KMS-11 (cell line): ENCODE data around the gene ZNF609.

Source experiments
- H2AFZ ChIP-seq: fragments of 200-600 bp; sonication (generic); 2 replicates; pipeline ENCODE4 v1.6.1; 2016; ENCODE audit warnings: antibody characterized with exemption, mixed run types, low read depth
- H3K27ac ChIP-seq: fragments of 200-600 bp; sonication (generic); 2 replicates; pipeline ENCODE4 v1.6.1; 2016; ENCODE audit warnings: mild to moderate bottlenecking, mixed run types
- H3K27me3 ChIP-seq: fragments of 200-600 bp; sonication (generic); 2 replicates; pipeline ENCODE4 v1.6.1; 2017; ENCODE audit warnings: mild to moderate bottlenecking, low read depth, mixed run types, moderate library complexity; ENCODE audit not compliant: insufficient read depth
- H3K36me3 ChIP-seq: fragments of 200-600 bp; sonication (generic); 2 replicates; pipeline ENCODE4 v1.6.1; 2017; ENCODE audit warnings: mild to moderate bottlenecking, mixed run types; ENCODE audit not compliant: insufficient read depth
- H3K4me1 ChIP-seq: fragments of 200-600 bp; sonication (generic); 2 replicates; pipeline ENCODE4 v1.6.1; 2016; ENCODE audit warnings: mild to moderate bottlenecking, low read depth, mixed run types; ENCODE audit not compliant: poor library complexity, severe bottlenecking
- H3K4me2 ChIP-seq: fragments of 200-600 bp; sonication (generic); 2 replicates; pipeline ENCODE4 v1.7.0; 2016; ENCODE audit warnings: mild to moderate bottlenecking, mixed run types
- H3K4me3 ChIP-seq: fragments of 200-600 bp; sonication (generic); IDR thresholded peaks from 2 replicates; pipeline ENCODE4 v1.6.1; 2017; ENCODE audit warnings: low read depth, low read length, mixed read lengths; ENCODE audit not compliant: insufficient read depth
- H3K79me2 ChIP-seq: fragments of 200-600 bp; sonication (generic); 2 replicates; pipeline ENCODE4 v1.6.1; 2016; ENCODE audit warnings: low read depth, mixed run types; ENCODE audit not compliant: insufficient read depth
- H3K9ac ChIP-seq: fragments of 200-600 bp; sonication (generic); 2 replicates; pipeline ENCODE4 v1.6.1; 2016; ENCODE audit warnings: mild to moderate bottlenecking, mixed run types
- H4K20me1 ChIP-seq: fragments of 200-600 bp; sonication (generic); 2 replicates; pipeline ENCODE4 v1.6.1; 2016; ENCODE audit warnings: mild to moderate bottlenecking, mixed run types; ENCODE audit not compliant: insufficient read depth
- TF ChIP-seq, protein P1 (sequence below): fragments of 200-600 bp; sonication (generic); conservative IDR thresholded peaks from 2 replicates; pipeline ENCODE4 v1.6.1; 2017; ENCODE audit warnings: low read depth, mild to moderate bottlenecking, antibody characterized with exemption, low read length, moderate library complexity, mixed read lengths

ZNF609 gene

GRCh38 chr15:64673866-64674265 is 213.5 kb downstream of the ZNF609 start:
- H3K4me1 ChIP-seq = peaks cover 5% of the 10 kb centered on the region
- no peak overlapping the region for H2AFZ ChIP-seq
- H3K36me3 ChIP-seq = no peaks in the 10 kb centered on the region
- TF ChIP-seq, protein P1, sequence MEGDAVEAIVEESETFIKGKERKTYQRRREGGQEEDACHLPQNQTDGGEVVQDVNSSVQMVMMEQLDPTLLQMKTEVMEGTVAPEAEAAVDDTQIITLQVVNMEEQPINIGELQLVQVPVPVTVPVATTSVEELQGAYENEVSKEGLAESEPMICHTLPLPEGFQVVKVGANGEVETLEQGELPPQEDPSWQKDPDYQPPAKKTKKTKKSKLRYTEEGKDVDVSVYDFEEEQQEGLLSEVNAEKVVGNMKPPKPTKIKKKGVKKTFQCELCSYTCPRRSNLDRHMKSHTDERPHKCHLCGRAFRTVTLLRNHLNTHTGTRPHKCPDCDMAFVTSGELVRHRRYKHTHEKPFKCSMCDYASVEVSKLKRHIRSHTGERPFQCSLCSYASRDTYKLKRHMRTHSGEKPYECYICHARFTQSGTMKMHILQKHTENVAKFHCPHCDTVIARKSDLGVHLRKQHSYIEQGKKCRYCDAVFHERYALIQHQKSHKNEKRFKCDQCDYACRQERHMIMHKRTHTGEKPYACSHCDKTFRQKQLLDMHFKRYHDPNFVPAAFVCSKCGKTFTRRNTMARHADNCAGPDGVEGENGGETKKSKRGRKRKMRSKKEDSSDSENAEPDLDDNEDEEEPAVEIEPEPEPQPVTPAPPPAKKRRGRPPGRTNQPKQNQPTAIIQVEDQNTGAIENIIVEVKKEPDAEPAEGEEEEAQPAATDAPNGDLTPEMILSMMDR = no peak
- no peaks in the 10 kb centered on the region for H3K79me2 ChIP-seq
- H3K9ac ChIP-seq = no peak overlapping the region
- H4K20me1 ChIP-seq = no peaks in the 10 kb centered on the region
- H3K27me3 ChIP-seq = no peaks in the 10 kb centered on the region
- no peak overlapping the region for H3K4me3 ChIP-seq
- H3K27ac ChIP-seq = no peak overlapping the region
- H3K4me2 ChIP-seq = no peak overlapping the region

- Histone ChIP-seq H3K4me3 (no peak overlapping the region), H3K79me2 (no peaks in the 10 kb centered on the region), H4K20me1 (no peaks in the 10 kb centered on the region), H2AFZ (no peak overlapping the region), H3K27me3 (no peaks in the 10 kb centered on the region), H3K4me2 (no peak overlapping the region), H3K27ac (no peak overlapping the region), H3K36me3 (no peaks in the 10 kb centered on the region), H3K9ac (no peak overlapping the region), H3K4me1 (peaks cover 24% of the 10 kb centered on the region)
- TF ChIP-seq, protein P1 = no peak
These were observed 217.9 kb downstream of the ZNF609 start for GRCh38 chr15:64678126-64678819.

GRCh38 chr15:64680097-64680496 is 219.7 kb downstream of the ZNF609 start:
- H2AFZ ChIP-seq = no peak overlapping the region
- H3K4me2 ChIP-seq = peak overlapping the region; percentile 13; the same call in 1 of the 2 replicates
- TF ChIP-seq, protein P1 = no peak
- H3K27me3 ChIP-seq = no peaks in the 10 kb centered on the region
- H3K4me1 ChIP-seq = peaks cover 24% of the 10 kb centered on the region
- H3K9ac ChIP-seq = no peak overlapping the region
- H3K27ac ChIP-seq = peak overlapping the region; percentile 21; the same call in 1 of the 2 replicates
- no peaks in the 10 kb centered on the region for H3K79me2 ChIP-seq
- H3K4me3 ChIP-seq = no peak overlapping the region
- H4K20me1 ChIP-seq = no peaks in the 10 kb centered on the region
- no peaks in the 10 kb centered on the region for H3K36me3 ChIP-seq

- no peaks in the 10 kb centered on the region for H3K36me3 ChIP-seq
- TF ChIP-seq, protein P1 = peak; percentile 65
- H3K4me2 ChIP-seq = no peak overlapping the region
These were observed 221.1 kb downstream of the ZNF609 start for GRCh38 chr15:64681424-64682024.

More at GRCh38 chr15:64681424-64682024, 221.1 kb downstream of the ZNF609 start:
- no peak overlapping the region for H2AFZ ChIP-seq
- peak overlapping the region; percentile 21 for H3K27ac ChIP-seq
- no peak overlapping the region for H3K4me3 ChIP-seq
- peaks cover 34% of the 10 kb centered on the region for H3K4me1 ChIP-seq
- no peaks in the 10 kb centered on the region for H4K20me1 ChIP-seq
- H3K27me3 ChIP-seq = no peaks in the 10 kb centered on the region
- no peaks in the 10 kb centered on the region for H3K79me2 ChIP-seq
- no peak overlapping the region for H3K9ac ChIP-seq
